ENCODE data around the gene DGCR8.
"Not testable (repeated sequence)": the region's sequence is repeated elsewhere in the genome, so short reads cannot be mapped to it uniquely, and the experiment has no call there.

Gene DGCR8

DNA sequence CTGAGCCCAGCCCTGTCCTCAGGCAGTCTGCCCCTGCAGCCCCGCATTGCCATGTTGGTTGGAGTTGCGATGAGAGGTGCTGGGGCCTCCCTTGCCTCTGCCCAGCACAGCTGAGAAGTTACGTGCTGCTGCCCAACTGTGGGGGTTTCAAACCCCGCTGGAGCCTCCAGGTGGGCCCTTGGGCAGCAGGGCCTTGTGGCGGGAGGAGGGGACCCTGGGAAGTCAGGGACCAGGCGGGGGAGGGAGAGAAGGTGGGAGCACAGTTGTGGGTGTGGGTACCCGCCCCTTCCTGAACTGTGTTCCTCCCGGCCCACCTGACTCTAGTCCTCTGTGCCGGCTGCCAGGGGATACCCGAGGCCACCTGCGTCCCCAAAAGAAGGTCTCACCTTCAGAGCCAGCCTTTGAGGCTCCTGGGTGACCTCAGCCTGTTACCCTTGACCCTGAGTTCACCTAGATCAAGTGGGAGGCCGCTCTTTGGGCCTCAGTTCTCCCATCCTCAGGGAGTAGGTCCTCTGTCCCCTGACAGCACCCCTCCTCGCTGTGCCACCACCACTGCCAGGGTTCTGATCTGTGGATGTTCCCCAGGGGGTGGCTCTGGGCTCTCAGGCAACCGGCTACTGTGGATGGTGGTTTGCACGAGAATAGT lies 78.5 kb downstream of the DGCR8 start:
- no peak for DNase-seq

DNA sequence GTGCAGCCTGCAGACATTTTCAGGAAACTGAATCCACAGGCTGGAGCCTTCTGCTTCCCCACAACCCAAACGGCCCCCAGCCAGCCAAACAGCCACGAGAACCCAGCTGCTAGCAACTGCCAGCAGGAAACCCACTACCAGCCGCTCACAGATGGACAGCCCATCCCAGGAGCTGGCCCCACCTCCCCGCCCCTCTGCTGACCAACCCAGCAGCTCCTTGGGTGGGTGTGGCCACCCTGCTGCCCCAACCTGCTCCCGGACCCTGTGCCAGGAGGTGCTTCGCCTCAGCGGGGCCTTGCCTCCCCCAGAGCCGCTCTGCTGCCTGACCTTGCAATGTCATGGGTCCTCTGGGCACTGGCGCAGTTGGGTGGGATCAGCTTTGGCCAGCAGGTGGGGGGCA lies 79.0 kb downstream of the DGCR8 start:
- no peak for DNase-seq

DNA sequence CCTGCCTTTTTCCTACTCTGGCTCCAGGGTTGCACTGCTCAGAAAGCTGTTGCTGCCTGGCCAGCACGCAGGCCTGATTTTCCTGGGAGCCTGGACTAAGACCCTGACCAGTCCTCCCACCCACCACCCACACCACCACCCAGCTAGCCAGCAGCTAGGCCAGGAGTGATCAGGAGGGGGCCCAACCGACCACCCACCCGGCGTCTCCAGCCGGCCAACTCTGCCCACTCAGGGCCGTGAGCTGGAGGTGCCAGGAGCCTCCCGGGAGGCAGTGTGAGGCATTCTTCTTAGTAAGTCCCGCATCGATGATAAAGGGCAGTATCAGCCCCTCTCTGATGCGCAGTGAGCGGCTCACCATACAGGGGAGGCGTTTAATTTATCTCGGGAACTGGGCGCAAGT lies 79.5 kb downstream of the DGCR8 start:
- not testable (repeated sequence) for DNase-seq

DNA sequence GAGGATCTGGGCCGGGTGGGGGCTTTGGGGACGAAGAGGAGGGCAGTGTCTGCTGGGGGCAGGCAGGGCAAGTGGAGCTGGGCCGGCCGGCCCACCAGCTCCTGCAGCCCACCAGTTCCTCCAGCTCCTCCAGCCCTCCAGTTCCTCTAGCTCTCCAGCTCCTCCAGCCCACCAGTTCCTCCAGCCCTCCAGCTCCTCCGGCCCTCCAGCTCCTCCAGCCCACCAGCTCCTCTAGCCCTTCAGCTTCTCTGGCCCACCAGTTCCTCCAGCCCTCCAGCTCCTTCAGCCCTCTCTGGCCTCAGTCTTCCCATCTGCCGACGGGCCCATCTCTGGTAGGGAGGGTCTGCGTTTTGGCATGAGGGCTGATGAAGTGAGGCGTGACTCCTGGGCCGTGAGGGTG lies 80.0 kb downstream of the DGCR8 start:
- DNase-seq: no peak

Data from activated CD4-positive, alpha-beta T cell treated with anti-CD3 and anti-CD28 coated beads, Interleukin-10, Interleukin-2, amounts not matched to agents 100 ng/mL and 50 ng/mL, durations not matched to agents 16 hours and 8 hours (primary cell).